Liver (tissue), 9 donors: Measurements from ENCODE around the gene ADCYAP1. TPM values are rescaled to one million over a fixed set of nuclear protein-coding genes. Genes with fewer than 3 reads are reported as not detected.

Experiments used
- DNase-seq: peaks from one replicate; pipeline ENCODE4 v3.0.0-alpha.2; 2017; ENCODE audit warnings: low spot score
- H3K27ac ChIP-seq, 2 donors: one replicate each; pipeline ENCODE4 v1.7.0; 2013; ENCODE audit warnings: inconsistent platforms in 2 of 2, low read length in 2 of 2, control low read depth in 1 of 2, low read depth in 1 of 2, mild to moderate bottlenecking in 1 of 2
- H3K27me3 ChIP-seq, 4 donors: one replicate each; pipeline versions ENCODE4 v1.6.1 to v1.7.0; 2013; ENCODE audit warnings: low read length in 3 of 4, inconsistent platforms in 1 of 4, mild to moderate bottlenecking in 1 of 4, moderate library complexity in 1 of 4; ENCODE audit not compliant: control insufficient read depth in 4 of 4, insufficient read depth in 4 of 4
- H3K36me3 ChIP-seq, 4 donors: one replicate each; pipeline versions ENCODE4 v1.6.1 to v1.7.0; 2013; ENCODE audit warnings: low read length in 3 of 4, mild to moderate bottlenecking in 3 of 4, low read depth in 1 of 4, moderate library complexity in 1 of 4; ENCODE audit not compliant: control insufficient read depth in 4 of 4, insufficient read depth in 3 of 4
- H3K4me1 ChIP-seq, 4 donors: one replicate each; pipeline versions ENCODE4 v1.6.1 to v1.7.0; 2013; ENCODE audit warnings: low read length in 3 of 4, mild to moderate bottlenecking in 3 of 4, moderate library complexity in 1 of 4; ENCODE audit not compliant: control insufficient read depth in 4 of 4, insufficient read depth in 4 of 4
- H3K4me3 ChIP-seq, 3 donors: one replicate each; pipeline versions ENCODE4 v1.6.1 to v1.7.0; 2013; ENCODE audit warnings: low read length in 3 of 3, control low read depth in 1 of 3, low read depth in 1 of 3, mild to moderate bottlenecking in 1 of 3
- H3K9ac ChIP-seq, 2 donors: one replicate each; pipeline ENCODE4 v1.7.0; 2013; ENCODE audit warnings: low read length in 2 of 2, mild to moderate bottlenecking in 2 of 2, moderate library complexity in 2 of 2, control low read depth in 1 of 2, low read depth in 1 of 2
- H3K9me3 ChIP-seq, 4 donors: one replicate each; pipeline versions ENCODE4 v1.6.1 to v1.7.0; 2013; ENCODE audit warnings: low read length in 3 of 4; ENCODE audit not compliant: control insufficient read depth in 4 of 4
- EGR1 ChIP-seq, 2 donors: IDR thresholded peaks; 2 replicates each; pipeline ENCODE4 v1.6.1; 2016 to 2018; ENCODE audit warnings: antibody characterized with exemption in 2 of 2, low read depth in 2 of 2
- FOXA1 ChIP-seq: IDR thresholded peaks from 2 replicates; pipeline ENCODE4 v1.6.1; 2016; ENCODE audit warnings: antibody characterized with exemption
- GABPA ChIP-seq, 2 donors: IDR thresholded peaks in 1 of 2; conservative IDR thresholded peaks in 1 of 2; 2 replicates each; pipeline ENCODE4 v1.6.1; 2016; ENCODE audit warnings: antibody characterized with exemption in 2 of 2, mild to moderate bottlenecking in 1 of 2, moderate library complexity in 1 of 2
- HNF4A ChIP-seq, 2 donors: conservative IDR thresholded peaks; 2 replicates each; pipeline ENCODE4 v1.6.1; 2016; ENCODE audit warnings: antibody characterized with exemption in 2 of 2, mild to moderate bottlenecking in 2 of 2
- HNF4G ChIP-seq: IDR thresholded peaks from 2 replicates; pipeline ENCODE4 v1.6.1; 2016; ENCODE audit warnings: antibody characterized with exemption
- RXRA ChIP-seq, 2 donors: IDR thresholded peaks; 2 replicates each; pipeline ENCODE4 v1.6.1; 2017 to 2018; ENCODE audit warnings: antibody characterized with exemption in 2 of 2, mild to moderate bottlenecking in 1 of 2
- SP1 ChIP-seq: IDR thresholded peaks from 2 replicates; pipeline ENCODE4 v1.6.1; 2018; ENCODE audit warnings: antibody characterized with exemption, mild to moderate bottlenecking
- TAF1 ChIP-seq: conservative IDR thresholded peaks from 2 replicates; pipeline ENCODE4 v1.6.1; 2016; ENCODE audit warnings: antibody characterized with exemption, mild to moderate bottlenecking
- WGBS: extraction: QIAGEN DNeasy Blood & Tissue Kit; methylation state at CpG from one replicate; pipeline ENCODE4 v1.1.7; 2013; 5-methylcytosine and 5-hydroxymethylcytosine counted together
- polyA plus RNA-seq, 2 donors: library from polyadenylated mRNA; stranded (reverse) in 1 of 2; unstranded in 1 of 2; fragments of 200-250 nt in 1 of 2; fragments of >200 nt in 1 of 2; fragmentation: Nextera tagmentation in 1 of 2; extraction: Ambion mirVana in 1 of 2; gene quantifications; one replicate each; pipeline versions ENCODE4 v1.2.1 to v1.2.3, GENCODE V29; 2013 to 2015
- total RNA-seq, 2 donors: library from RNA; depleted of rRNA; stranded (reverse); fragments of >200 nt; gene quantifications; one replicate each; pipeline ENCODE4 v1.2.3, GENCODE V29; 2014
- TF ChIP-seq, protein P1 (sequence below): IDR thresholded peaks from 2 replicates; pipeline ENCODE4 v1.6.1; 2016; ENCODE audit warnings: antibody characterized with exemption
- TF ChIP-seq, protein P2 (sequence below): IDR thresholded peaks from 2 replicates; pipeline ENCODE4 v1.6.1; 2016; ENCODE audit warnings: antibody characterized with exemption
- TF ChIP-seq, protein P3 (sequence below): IDR thresholded peaks from 2 replicates; pipeline ENCODE4 v1.6.1; 2016; ENCODE audit warnings: antibody characterized with exemption
- TF ChIP-seq, protein P4 (sequence below): fragments of 150-350 bp; IDR thresholded peaks from 2 replicates; pipeline ENCODE4 v1.5.1; 2017; ENCODE audit warnings: improper control_type of control experiment, low read depth, low read length; ENCODE audit not compliant: missing input control
- TF ChIP-seq, protein P5 (sequence below): IDR thresholded peaks from 2 replicates; pipeline ENCODE4 v1.6.1; 2016; ENCODE audit warnings: antibody characterized with exemption, mild to moderate bottlenecking
- donor health status: healthy.
- donor health status: healthy.
- donor health status: healthy.
- donor health status: healthy.
- donor health status: healthy.

The ADCYAP1 gene
- total and polyA plus RNA-seq, 4 donors: 0.02 to 0.08 TPM; not detected in 2

DNA sequence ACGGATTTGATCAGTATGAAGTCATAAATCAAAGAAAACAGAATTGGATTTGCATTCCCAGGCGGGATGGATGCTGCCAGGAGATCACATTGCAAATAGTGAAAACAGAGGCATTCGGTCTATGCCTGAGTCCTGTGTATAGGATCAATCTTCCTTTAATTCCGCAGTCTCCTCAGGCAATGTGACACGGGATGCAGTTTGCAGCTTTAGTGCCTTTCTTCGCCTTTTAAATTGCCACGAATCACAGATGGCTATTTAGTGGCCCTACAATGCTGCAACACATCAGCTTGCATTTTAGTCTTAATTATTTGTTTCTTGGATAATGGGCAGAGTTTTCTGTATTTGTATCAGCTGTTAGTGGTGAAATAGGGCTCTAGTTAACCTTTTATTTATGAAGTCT is 6.8 kb downstream of the ADCYAP1 start:
- Histone ChIP-seq H3K27me3 (peaks cover 0 to 17% (median 11%) of the 10 kb centered on the region in 4 donors), H3K36me3 (no peaks in the 10 kb centered on the region), H3K4me1 (peaks cover 15 to 30% (median 26%) of the 10 kb centered on the region in 4 donors), H3K4me3 (no peak overlapping the region), H3K27ac (no peak overlapping the region), H3K9me3 (peaks cover 0 to 3% (median 0%) of the 10 kb centered on the region in 4 donors), H3K9ac (no peak overlapping the region)
- DNase-seq: no peak
- WGBS: 23% methylated on average over 7 of the region's 7 CpGs
- TF ChIP-seq, protein P1, sequence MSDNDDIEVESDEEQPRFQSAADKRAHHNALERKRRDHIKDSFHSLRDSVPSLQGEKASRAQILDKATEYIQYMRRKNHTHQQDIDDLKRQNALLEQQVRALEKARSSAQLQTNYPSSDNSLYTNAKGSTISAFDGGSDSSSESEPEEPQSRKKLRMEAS: no peak
- TF ChIP-seq, protein P2, sequence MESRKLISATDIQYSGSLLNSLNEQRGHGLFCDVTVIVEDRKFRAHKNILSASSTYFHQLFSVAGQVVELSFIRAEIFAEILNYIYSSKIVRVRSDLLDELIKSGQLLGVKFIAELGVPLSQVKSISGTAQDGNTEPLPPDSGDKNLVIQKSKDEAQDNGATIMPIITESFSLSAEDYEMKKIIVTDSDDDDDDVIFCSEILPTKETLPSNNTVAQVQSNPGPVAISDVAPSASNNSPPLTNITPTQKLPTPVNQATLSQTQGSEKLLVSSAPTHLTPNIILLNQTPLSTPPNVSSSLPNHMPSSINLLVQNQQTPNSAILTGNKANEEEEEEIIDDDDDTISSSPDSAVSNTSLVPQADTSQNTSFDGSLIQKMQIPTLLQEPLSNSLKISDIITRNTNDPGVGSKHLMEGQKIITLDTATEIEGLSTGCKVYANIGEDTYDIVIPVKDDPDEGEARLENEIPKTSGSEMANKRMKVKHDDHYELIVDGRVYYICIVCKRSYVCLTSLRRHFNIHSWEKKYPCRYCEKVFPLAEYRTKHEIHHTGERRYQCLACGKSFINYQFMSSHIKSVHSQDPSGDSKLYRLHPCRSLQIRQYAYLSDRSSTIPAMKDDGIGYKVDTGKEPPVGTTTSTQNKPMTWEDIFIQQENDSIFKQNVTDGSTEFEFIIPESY: no peak
- TF ChIP-seq SP1: no peak
- no peak for TF ChIP-seq RXRA (IDR thresholded peaks at IDR 0.05)
- TF ChIP-seq FOXA1: no peak
- no peak for TF ChIP-seq HNF4G
- TF ChIP-seq, protein P3, sequence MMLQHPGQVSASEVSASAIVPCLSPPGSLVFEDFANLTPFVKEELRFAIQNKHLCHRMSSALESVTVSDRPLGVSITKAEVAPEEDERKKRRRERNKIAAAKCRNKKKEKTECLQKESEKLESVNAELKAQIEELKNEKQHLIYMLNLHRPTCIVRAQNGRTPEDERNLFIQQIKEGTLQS: no peak
- TF ChIP-seq, protein P4, sequence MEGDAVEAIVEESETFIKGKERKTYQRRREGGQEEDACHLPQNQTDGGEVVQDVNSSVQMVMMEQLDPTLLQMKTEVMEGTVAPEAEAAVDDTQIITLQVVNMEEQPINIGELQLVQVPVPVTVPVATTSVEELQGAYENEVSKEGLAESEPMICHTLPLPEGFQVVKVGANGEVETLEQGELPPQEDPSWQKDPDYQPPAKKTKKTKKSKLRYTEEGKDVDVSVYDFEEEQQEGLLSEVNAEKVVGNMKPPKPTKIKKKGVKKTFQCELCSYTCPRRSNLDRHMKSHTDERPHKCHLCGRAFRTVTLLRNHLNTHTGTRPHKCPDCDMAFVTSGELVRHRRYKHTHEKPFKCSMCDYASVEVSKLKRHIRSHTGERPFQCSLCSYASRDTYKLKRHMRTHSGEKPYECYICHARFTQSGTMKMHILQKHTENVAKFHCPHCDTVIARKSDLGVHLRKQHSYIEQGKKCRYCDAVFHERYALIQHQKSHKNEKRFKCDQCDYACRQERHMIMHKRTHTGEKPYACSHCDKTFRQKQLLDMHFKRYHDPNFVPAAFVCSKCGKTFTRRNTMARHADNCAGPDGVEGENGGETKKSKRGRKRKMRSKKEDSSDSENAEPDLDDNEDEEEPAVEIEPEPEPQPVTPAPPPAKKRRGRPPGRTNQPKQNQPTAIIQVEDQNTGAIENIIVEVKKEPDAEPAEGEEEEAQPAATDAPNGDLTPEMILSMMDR: no peak
- TF ChIP-seq, protein P5, sequence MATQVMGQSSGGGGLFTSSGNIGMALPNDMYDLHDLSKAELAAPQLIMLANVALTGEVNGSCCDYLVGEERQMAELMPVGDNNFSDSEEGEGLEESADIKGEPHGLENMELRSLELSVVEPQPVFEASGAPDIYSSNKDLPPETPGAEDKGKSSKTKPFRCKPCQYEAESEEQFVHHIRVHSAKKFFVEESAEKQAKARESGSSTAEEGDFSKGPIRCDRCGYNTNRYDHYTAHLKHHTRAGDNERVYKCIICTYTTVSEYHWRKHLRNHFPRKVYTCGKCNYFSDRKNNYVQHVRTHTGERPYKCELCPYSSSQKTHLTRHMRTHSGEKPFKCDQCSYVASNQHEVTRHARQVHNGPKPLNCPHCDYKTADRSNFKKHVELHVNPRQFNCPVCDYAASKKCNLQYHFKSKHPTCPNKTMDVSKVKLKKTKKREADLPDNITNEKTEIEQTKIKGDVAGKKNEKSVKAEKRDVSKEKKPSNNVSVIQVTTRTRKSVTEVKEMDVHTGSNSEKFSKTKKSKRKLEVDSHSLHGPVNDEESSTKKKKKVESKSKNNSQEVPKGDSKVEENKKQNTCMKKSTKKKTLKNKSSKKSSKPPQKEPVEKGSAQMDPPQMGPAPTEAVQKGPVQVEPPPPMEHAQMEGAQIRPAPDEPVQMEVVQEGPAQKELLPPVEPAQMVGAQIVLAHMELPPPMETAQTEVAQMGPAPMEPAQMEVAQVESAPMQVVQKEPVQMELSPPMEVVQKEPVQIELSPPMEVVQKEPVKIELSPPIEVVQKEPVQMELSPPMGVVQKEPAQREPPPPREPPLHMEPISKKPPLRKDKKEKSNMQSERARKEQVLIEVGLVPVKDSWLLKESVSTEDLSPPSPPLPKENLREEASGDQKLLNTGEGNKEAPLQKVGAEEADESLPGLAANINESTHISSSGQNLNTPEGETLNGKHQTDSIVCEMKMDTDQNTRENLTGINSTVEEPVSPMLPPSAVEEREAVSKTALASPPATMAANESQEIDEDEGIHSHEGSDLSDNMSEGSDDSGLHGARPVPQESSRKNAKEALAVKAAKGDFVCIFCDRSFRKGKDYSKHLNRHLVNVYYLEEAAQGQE: no peak
- TF ChIP-seq TAF1: no peak
- TF ChIP-seq EGR1 (IDR thresholded peaks at IDR 0.05; ENCODE audit: low read depth in 2 of 2): no peak
- TF ChIP-seq GABPA (IDR thresholded peaks at IDR 0.05 in 1 of 2, conservative IDR thresholded peaks at IDR 0.05 in 1 of 2): no peak
- no peak for TF ChIP-seq HNF4A (conservative IDR thresholded peaks at IDR 0.05)

DNA sequence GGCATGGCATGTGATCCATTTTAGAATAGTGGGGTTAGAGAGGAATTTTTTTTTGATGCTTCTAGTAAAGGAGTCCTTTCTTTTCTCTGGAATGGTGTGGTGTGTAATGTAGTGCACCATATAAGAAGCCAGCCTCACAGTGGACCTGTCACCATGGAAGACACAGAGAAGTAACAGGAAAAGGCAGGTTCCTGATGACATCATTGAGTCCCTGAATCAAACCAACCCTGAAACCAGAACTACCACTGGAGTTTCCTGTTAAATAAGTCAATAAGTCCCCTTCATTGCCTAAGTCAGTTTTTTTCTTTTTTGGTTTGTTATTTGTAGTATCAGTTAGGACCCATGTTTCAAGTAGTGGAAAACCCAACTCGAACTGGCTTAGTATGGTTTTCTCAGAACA is 11.9 kb downstream of the ADCYAP1 start:
- no peak for DNase-seq
- Histone ChIP-seq H3K4me3 (no peak overlapping the region), H3K27ac (no peak overlapping the region), H3K36me3 (no peaks in the 10 kb centered on the region), H3K4me1 (no peaks in the 10 kb centered on the region), H3K9me3 (no peaks in the 10 kb centered on the region), H3K27me3 (peaks cover 0 to 3% (median 2%) of the 10 kb centered on the region in 4 donors), H3K9ac (no peak overlapping the region)
- WGBS: 50% methylated on average over 1 of the region's 1 CpG
- TF ChIP-seq, protein P4: no peak
- no peak for TF ChIP-seq HNF4A (conservative IDR thresholded peaks at IDR 0.05)
- TF ChIP-seq, protein P5: no peak
